HepG2 (cell line): ENCODE measurements around the gene OARD1. TPM values are rescaled to one million over a fixed set of nuclear protein-coding genes. Genes with fewer than 3 reads are reported as not detected.

Source experiments
- ATAC-seq: fragments of 200-7000 bp; cut with Tn5 transposase; 3 replicates; pipeline ENCODE4 v1.9.1; 2020; ENCODE audit warnings: mild to moderate bottlenecking, moderate library complexity
- BruUV-seq: library from RNA; stranded (reverse); fragments of 400-500 nt; replicated peaks from 2 replicates; lab custom pipeline; 2021; lab: Mats Ljungman, UMichigan
- CTCF ChIA-PET: fragments of 300-600 bp; formaldehyde crosslinking; extraction: SDS; loops from one replicate; lab custom pipeline; 2021; ENCODE audit warnings: low total read pairs, inconsistent platforms, low intra/inter-chr PET ratio; lab: Yijun Ruan, JAX
- POLR2A ChIA-PET: fragments of 350-600 bp; sonication (Branson Sonifier 250); formaldehyde crosslinking; loops from one replicate; lab custom pipeline; 2020; ENCODE audit warnings: antibody characterized with exemption, inconsistent platforms; lab: Yijun Ruan, JAX
- DNase-seq: peaks from one replicate; pipeline ENCODE4 v3.0.0-alpha.2; 2015; ENCODE audit warnings: low spot score
- FAIRE-seq: peaks from 3 replicates; lab custom pipeline; 2011; peaks lifted over from hg19 to GRCh38; lab: Jason Lieb, UNC
- H2AFZ ChIP-seq: one replicate; pipeline ENCODE4 v1.6.1; 2011; ENCODE audit warnings: low read length, inconsistent platforms
- H3K27ac ChIP-seq: fragments of 300-600 bp; 3 replicates; pipeline ENCODE4 v1.8.0; 2011; ENCODE audit warnings: mixed run types, mild to moderate bottlenecking, mixed read lengths, low read length, inconsistent platforms; ENCODE audit not compliant: insufficient read depth; ENCODE audit errors: extremely low read length
- H3K27me3 ChIP-seq, 2 experiments: fragments of 200-600 bp in 1 of 2; 2 replicates in 1 of 2; 3 replicates in 1 of 2; pipeline versions ENCODE4 v1.6.0 to v1.8.0; 2011; ENCODE audit warnings: low read length in 2 of 2, mild to moderate bottlenecking in 2 of 2, moderate library complexity in 2 of 2, inconsistent platforms in 1 of 2; ENCODE audit not compliant: insufficient read depth in 2 of 2, control insufficient read depth in 1 of 2
- H3K36me3 ChIP-seq, 2 experiments: fragments of 200-600 bp in 1 of 2; replicated peaks in 1 of 2; 2 replicates in 1 of 2; 3 replicates in 1 of 2; pipeline versions ENCODE4 v1.5.1 to v1.8.0; 2011; ENCODE audit warnings: low read length in 2 of 2, inconsistent platforms in 1 of 2; ENCODE audit not compliant: insufficient read depth in 2 of 2, control insufficient read depth in 1 of 2
- H3K4me1 ChIP-seq: 2 replicates; pipeline ENCODE4 v1.5.1; 2012; ENCODE audit warnings: low read length, inconsistent platforms; ENCODE audit not compliant: insufficient read depth
- H3K4me2 ChIP-seq: 2 replicates; pipeline ENCODE4 v1.6.0; 2011; ENCODE audit warnings: low read depth, low read length, inconsistent platforms
- H3K4me3 ChIP-seq, 3 experiments: fragments of 200-600 bp in 1 of 3; sonication (generic), shearing (Covaris generic) in 1 of 3; replicated peaks in 1 of 3; 2 replicates each; pipeline ENCODE4 v1.5.1; 2011 to 2016; ENCODE audit warnings: low read length in 3 of 3, inconsistent platforms in 2 of 3, low read depth in 2 of 3, mild to moderate bottlenecking in 2 of 3, control low read depth in 1 of 3, mixed read lengths in 1 of 3; ENCODE audit not compliant: insufficient read depth in 1 of 3
- H3K79me2 ChIP-seq: one replicate; pipeline ENCODE4 v1.6.1; 2011; ENCODE audit warnings: low read length, inconsistent platforms; ENCODE audit not compliant: insufficient read depth
- H3K9ac ChIP-seq: 2 replicates; pipeline ENCODE4 v1.6.0; 2011; ENCODE audit warnings: mild to moderate bottlenecking, low read depth, low read length, inconsistent platforms; ENCODE audit not compliant: insufficient read depth
- H3K9me3 ChIP-seq: 2 replicates; pipeline ENCODE4 v1.5.1; 2012; ENCODE audit warnings: mild to moderate bottlenecking, low read length
- H4K20me1 ChIP-seq: 2 replicates; pipeline ENCODE4 v1.6.0; 2011; ENCODE audit warnings: inconsistent platforms, mild to moderate bottlenecking, low read length, moderate library complexity; ENCODE audit not compliant: insufficient read depth
- DNMT3B ChIP-seq: conservative IDR thresholded peaks from 2 replicates; pipeline ENCODE4 v1.6.1; 2016; ENCODE audit warnings: missing biosample characterization, control low read depth
- IRF2 ChIP-seq: IDR thresholded peaks from 2 replicates; pipeline ENCODE4 v1.6.1; 2018; ENCODE audit warnings: missing genetic modification reagents, missing compliant biosample characterization
- JUNB ChIP-seq: sonication (generic); formaldehyde crosslinking; IDR thresholded peaks from 2 replicates; pipeline ENCODE4 v1.8.0; 2022; ENCODE audit warnings: missing genetic modification reagents, mild to moderate bottlenecking, borderline replicate concordance
- MAFK ChIP-seq, 2 experiments: IDR thresholded peaks in 1 of 2; conservative IDR thresholded peaks in 1 of 2; 2 replicates each; pipeline ENCODE4 v1.6.1; 2011; ENCODE audit warnings: improper control_type of control experiment in 2 of 2, low read length in 2 of 2
- MAZ ChIP-seq, 2 experiments: sonication (generic) in 1 of 2; formaldehyde crosslinking in 1 of 2; IDR thresholded peaks; 2 replicates each; pipeline versions ENCODE4 v1.5.0 to v1.6.1; 2012 to 2020; ENCODE audit warnings: low read depth in 2 of 2, mild to moderate bottlenecking in 2 of 2, borderline replicate concordance in 1 of 2, improper control_type of control experiment in 1 of 2, low read length in 1 of 2, missing genetic modification reagents in 1 of 2, moderate library complexity in 1 of 2
- MEF2D ChIP-seq: sonication (generic); formaldehyde crosslinking; IDR thresholded peaks from 2 replicates; pipeline ENCODE4 v1.5.1; 2020; ENCODE audit warnings: mild to moderate bottlenecking, missing genetic modification reagents
- SPEN ChIP-seq: sonication (generic); formaldehyde crosslinking; IDR thresholded peaks from 2 replicates; pipeline ENCODE4 v1.5.1; 2020; ENCODE audit warnings: low read depth, mild to moderate bottlenecking, missing genetic modification reagents
- ZNF160 ChIP-seq: sonication (generic); formaldehyde crosslinking; IDR thresholded peaks from 2 replicates; pipeline ENCODE4 v1.8.0; 2022; ENCODE audit warnings: mild to moderate bottlenecking, inconsistent platforms, missing genetic modification reagents
- ZNF543 ChIP-seq: sonication (generic); formaldehyde crosslinking; IDR thresholded peaks from 2 replicates; pipeline ENCODE4 v1.4.0; 2020; ENCODE audit warnings: mild to moderate bottlenecking, missing genetic modification reagents
- ZNF558 ChIP-seq: sonication (generic); formaldehyde crosslinking; IDR thresholded peaks from 2 replicates; pipeline ENCODE4 v1.9.0; 2022; ENCODE audit warnings: mild to moderate bottlenecking, missing genetic modification reagents, borderline replicate concordance
- ZNF605 ChIP-seq: sonication (generic); formaldehyde crosslinking; IDR thresholded peaks from 2 replicates; pipeline ENCODE4 v1.8.0; 2022; ENCODE audit warnings: mild to moderate bottlenecking, missing genetic modification reagents
- ZSCAN9 ChIP-seq: IDR thresholded peaks from 2 replicates; pipeline ENCODE4 v1.6.1; 2016; ENCODE audit warnings: borderline replicate concordance
- WGBS: methylation state at CpG from one replicate; pipeline ENCODE4 v1.1.6; 2017; ENCODE audit warnings: low lambda C conversion rate; 5-methylcytosine and 5-hydroxymethylcytosine counted together
- in situ Hi-C: cut with HindIII; loops from 2 replicates; pipeline ENCODE4 v1.10.0; 2017; ENCODE audit warnings: low pct_unique_long_range_greater_than_20kb; ENCODE audit not compliant: extremely low pct_ligation_motif_present
- intact Hi-C: fragments of 100-400 bp; cut with micrococcal nuclease; formaldehyde crosslinking; loops from one replicate; pipeline ENCODE4 v1.10.0; 2022; ENCODE audit not compliant: unreplicated experiment
- polyA plus RNA-seq, 8 experiments: library from polyadenylated mRNA; depleted of rRNA in 3 of 8; stranded (reverse) in 7 of 8; unstranded in 1 of 8; fragments of >200 nt; fragmentation: Illumina TruSeq in 4 of 8; extraction: Trizol in 4 of 8; gene quantifications; 2 replicates each; pipeline versions ENCODE4 v1.2.1 to v1.2.3, GENCODE V29; 2011 to 2016; ENCODE audit warnings: low read depth in 4 of 8, missing spikeins in 1 of 8, mixed read lengths in 1 of 8; ENCODE audit not compliant: insufficient read depth in 1 of 8
- total RNA-seq, 5 experiments: library from RNA; depleted of rRNA; stranded (reverse); fragments of >200 nt; fragmentation: Illumina TruSeq; extraction: Trizol; gene quantifications; 2 replicates each; pipeline ENCODE4 v1.2.3, GENCODE V29; 2016; ENCODE audit warnings: low read depth in 1 of 5
- TF ChIP-seq, protein P1 (sequence below): sonication (generic); formaldehyde crosslinking; IDR thresholded peaks from 2 replicates; pipeline ENCODE4 v1.4.0; 2020; ENCODE audit warnings: mild to moderate bottlenecking, missing genetic modification reagents, borderline replicate concordance
- TF ChIP-seq, protein P2 (sequence below): sonication (generic); formaldehyde crosslinking; IDR thresholded peaks from 2 replicates; pipeline ENCODE4 v1.5.1; 2020; ENCODE audit warnings: mild to moderate bottlenecking, missing genetic modification reagents

OARD1 gene
- total and polyA plus RNA-seq, 2 of the 13 experiments (the other 11 are each of a cell fraction or from before 2014, with no cell fraction given): 18.4 to 49.0 TPM

DNA sequence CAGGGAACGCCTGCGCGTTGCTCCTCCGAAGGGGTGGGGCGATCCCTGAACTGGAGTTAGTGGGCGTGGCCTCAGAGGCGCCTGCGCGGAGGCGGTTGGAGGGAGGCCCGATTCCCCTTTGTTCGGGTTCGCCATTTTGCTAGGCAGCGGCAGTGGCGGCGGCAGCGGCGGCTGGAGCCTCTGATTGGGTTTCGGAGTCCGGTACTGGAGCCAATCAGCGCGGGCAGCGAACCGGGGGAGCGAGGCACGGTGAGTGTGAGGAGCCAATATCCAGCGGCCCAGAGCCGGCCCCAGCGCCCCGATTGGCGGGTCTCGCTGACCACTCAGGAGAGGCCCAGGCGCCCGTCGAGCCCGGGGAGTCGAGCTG is 663 bp upstream of the OARD1 start, which contains the start of gene NFYA (continued):
- TF ChIP-seq SPEN (CRISPR knock-in tag) (no peak), MAZ (IDR thresholded peaks at IDR 0.05; ENCODE audit: borderline replicate concordance, low read depth, low read length) (peak; percentile 18; the same call in 1 of the 2 replicates), MAZ (CRISPR knock-in tag; IDR thresholded peaks at IDR 0.05; ENCODE audit: low read depth) (no peak; the same call in 1 of the 2 replicates), MEF2D (no peak)
- TF ChIP-seq, all 625 proteins: peak for 39

DNA sequence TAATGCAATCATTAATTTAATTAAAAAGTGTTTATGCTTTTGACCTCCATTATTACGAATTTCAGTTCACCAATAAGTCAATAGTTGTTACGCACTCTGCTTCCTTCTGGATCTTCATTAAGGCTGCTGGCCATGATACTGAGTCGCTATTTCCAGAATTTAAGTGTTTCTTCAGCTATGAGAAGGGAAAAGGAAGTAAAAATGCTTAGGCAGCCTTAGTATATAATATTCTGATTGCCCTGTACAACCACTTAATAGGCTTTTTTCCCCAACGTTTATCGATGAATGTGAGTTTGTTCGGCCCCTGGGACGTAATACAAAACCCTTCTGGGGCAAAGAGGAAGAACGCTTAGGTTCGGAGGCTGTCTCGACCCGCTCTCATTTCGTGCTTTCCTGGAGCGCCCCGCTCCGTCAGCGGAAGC is 644 bp downstream of the OARD1 start:
- ChIA-PET POLR2A (interaction anchor here (1.0 to 3.0 kb wide), 6 partner anchors 15 to 113 kb away, joined by 3 to 46 read pairs (median 10); partner anchors contain the start of gene UNC5CL), CTCF (no interaction called here)
- FAIRE-seq: no peak
- no peak for DNase-seq
- Histone ChIP-seq H3K4me2 (peak overlapping the region; percentile 88), H4K20me1 (peaks cover 17% of the 10 kb centered on the region), H3K4me3 (peak overlapping the region; percentile 61 to 100 (median 73)), H3K27ac (peak overlapping the region; percentile 97), H3K36me3 (peaks cover 0 to 21% of the 10 kb centered on the region in 2 experiments; a peak in 3 of 5 replicates), H2AFZ (no peak overlapping the region), H3K27me3 (no peaks in the 10 kb centered on the region; a peak in 2 of 5 replicates), H3K79me2 (peaks cover 37% of the 10 kb centered on the region), H3K4me1 (peaks cover 48% of the 10 kb centered on the region), H3K9me3 (no peaks in the 10 kb centered on the region), H3K9ac (peak overlapping the region; percentile 99)
- WGBS: under 1% methylated on average over 16 of the region's 16 CpGs
- intact Hi-C loops (no loop called here), in situ Hi-C loops (loop anchor here (5.0 kb wide), 1 partner anchor 74 kb away; no protein-coding TSS in a partner anchor)
- BruUV-seq: no TSS peak
- no peak for ATAC-seq
- TF ChIP-seq IRF2 (CRISPR knock-in tag) (no peak), DNMT3B (CRISPR knock-in tag) (no peak), MAFK (conservative IDR thresholded peaks at IDR 0.05 in 1 of 2, IDR thresholded peaks at IDR 0.05 in 1 of 2; ENCODE audit: low read length in 2 of 2) (no peak), ZNF605 (CRISPR knock-in tag) (no peak), JUNB (no peak), ZNF558 (0 out of 2 replicates have a peak, but pooled peaks have one; percentile 2), ZNF160 (CRISPR knock-in tag) (no peak), ZNF543 (CRISPR knock-in tag) (no peak), ZSCAN9 (CRISPR knock-in tag) (no peak)
- TF ChIP-seq, protein P1, sequence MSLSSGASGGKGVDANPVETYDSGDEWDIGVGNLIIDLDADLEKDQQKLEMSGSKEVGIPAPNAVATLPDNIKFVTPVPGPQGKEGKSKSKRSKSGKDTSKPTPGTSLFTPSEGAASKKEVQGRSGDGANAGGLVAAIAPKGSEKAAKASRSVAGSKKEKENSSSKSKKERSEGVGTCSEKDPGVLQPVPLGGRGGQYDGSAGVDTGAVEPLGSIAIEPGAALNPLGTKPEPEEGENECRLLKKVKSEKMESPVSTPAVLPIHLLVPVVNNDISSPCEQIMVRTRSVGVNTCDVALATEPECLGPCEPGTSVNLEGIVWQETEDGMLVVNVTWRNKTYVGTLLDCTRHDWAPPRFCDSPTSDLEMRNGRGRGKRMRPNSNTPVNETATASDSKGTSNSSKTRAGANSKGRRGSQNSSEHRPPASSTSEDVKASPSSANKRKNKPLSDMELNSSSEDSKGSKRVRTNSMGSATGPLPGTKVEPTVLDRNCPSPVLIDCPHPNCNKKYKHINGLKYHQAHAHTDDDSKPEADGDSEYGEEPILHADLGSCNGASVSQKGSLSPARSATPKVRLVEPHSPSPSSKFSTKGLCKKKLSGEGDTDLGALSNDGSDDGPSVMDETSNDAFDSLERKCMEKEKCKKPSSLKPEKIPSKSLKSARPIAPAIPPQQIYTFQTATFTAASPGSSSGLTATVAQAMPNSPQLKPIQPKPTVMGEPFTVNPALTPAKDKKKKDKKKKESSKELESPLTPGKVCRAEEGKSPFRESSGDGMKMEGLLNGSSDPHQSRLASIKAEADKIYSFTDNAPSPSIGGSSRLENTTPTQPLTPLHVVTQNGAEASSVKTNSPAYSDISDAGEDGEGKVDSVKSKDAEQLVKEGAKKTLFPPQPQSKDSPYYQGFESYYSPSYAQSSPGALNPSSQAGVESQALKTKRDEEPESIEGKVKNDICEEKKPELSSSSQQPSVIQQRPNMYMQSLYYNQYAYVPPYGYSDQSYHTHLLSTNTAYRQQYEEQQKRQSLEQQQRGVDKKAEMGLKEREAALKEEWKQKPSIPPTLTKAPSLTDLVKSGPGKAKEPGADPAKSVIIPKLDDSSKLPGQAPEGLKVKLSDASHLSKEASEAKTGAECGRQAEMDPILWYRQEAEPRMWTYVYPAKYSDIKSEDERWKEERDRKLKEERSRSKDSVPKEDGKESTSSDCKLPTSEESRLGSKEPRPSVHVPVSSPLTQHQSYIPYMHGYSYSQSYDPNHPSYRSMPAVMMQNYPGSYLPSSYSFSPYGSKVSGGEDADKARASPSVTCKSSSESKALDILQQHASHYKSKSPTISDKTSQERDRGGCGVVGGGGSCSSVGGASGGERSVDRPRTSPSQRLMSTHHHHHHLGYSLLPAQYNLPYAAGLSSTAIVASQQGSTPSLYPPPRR (CRISPR knock-in tag): no peak
- TF ChIP-seq, protein P2, sequence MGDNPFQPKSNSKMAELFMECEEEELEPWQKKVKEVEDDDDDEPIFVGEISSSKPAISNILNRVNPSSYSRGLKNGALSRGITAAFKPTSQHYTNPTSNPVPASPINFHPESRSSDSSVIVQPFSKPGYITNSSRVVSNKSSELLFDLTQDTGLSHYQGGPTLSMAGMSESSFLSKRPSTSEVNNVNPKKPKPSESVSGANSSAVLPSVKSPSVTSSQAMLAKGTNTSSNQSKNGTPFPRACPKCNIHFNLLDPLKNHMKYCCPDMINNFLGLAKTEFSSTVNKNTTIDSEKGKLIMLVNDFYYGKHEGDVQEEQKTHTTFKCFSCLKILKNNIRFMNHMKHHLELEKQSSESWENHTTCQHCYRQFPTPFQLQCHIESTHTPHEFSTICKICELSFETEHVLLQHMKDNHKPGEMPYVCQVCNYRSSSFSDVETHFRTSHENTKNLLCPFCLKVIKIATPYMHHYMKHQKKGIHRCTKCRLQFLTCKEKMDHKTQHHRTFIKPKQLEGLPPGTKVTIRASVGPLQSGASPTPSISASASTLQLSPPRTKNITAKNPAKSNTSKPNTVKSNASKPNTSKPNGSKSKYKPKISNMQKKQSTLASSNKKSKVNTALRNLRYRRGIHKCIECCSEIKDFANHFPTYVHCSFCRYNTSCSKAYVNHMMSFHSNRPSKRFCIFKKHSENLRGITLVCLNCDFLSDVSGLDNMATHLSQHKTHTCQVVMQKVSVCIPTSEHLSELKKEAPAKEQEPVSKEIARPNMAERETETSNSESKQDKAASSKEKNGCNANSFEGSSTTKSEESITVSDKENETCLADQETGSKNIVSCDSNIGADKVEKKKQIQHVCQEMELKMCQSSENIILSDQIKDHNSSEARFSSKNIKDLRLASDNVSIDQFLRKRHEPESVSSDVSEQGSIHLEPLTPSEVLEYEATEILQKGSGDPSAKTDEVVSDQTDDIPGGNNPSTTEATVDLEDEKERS (CRISPR knock-in tag): peak; percentile 4; the same call in 1 of the 2 replicates
